Limb (tissue), 2 donors: ENCODE data around the gene HMOX1.
"Not testable (repeated sequence)": the region's sequence is repeated elsewhere in the genome, so short reads cannot be mapped to it uniquely, and the experiment has no call there.

Source experiments
- DNase-seq, 2 donors: peaks; one replicate each; pipeline ENCODE4 v3.0.0-alpha.2; 2016; ENCODE audit errors: extremely low spot score in 2 of 2

Gene HMOX1

DNA sequence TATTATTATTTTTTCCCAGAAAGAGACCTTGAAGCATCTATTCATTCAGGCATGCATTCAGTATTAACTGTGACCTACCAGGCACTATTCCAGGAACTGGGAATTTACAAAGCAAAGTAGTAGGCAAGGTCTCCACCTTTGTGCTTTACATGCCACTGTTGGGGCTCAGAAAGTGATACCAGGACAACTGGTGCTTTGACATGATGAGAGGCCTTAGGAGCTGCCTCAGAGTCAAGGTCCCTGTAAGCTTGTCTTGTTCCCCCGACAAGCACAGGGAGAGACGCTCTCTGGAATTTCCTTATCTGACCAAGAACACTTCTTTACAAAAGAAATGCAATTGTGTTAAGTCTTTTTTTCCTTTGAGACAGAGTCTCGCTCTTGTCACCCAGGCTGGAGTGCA lies 2.3 kb upstream of the HMOX1 start:
- no peak for DNase-seq

DNA sequence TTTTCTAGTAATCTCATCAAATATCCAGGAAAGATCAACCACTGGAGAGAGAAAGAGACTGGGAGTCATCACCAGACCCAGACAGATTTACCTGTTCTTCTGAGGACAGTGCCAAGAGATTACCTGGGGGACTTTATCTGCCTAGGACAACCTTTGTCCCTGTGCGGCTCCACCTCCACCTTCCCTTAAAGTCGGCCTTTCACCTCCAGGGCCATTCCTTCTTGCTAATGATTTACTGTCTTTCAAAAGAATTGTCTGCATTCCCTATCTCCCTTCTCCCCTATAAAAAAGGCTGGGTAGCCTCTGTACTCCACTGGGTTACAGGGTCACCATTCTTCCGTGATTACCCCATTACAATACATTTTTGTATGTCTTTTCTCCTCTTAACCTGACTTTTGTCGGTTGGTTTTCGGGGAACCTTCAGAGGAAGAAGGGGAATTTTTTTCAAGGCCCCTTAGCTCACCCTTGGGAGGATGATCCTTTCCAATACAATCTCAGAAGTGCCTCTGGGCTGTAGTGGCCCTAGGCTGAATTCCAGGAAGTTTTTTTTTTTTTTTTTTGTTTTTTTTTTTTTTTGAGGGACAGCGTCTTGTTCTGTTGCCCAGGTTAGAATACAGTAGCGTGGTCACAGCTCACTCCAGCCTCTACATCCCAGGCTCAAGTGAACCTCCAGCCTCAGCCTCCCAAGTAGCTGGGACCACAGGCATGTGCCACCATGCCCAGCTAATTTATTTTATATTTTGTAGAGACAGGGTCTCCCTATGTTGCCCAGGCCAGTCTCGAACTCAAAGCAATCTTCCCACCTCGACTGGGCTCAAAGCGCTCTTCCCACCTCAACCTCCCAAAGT lies 1.5 kb upstream of the HMOX1 start:
- no peak for DNase-seq

DNA sequence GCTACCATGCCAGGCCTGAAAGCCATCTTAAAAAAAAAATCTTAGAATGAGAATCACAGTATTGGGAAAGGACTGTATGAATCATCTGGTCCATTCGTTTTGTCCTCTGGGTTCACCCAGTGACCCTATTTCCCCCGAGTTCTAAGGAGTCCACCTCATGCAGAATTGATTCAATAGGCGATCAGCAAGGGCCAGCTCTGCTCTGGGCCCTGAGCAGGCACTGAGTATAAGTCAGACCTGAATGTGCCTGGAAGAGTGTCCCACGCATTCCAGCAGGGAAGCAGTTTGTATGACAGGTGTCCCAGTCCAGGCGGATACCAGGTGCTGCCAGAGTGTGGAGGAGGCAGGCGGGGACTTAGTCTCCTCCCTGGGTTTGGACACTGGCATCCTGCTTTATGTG lies 883 bp upstream of the HMOX1 start:
- DNase-seq: no peak

DNA sequence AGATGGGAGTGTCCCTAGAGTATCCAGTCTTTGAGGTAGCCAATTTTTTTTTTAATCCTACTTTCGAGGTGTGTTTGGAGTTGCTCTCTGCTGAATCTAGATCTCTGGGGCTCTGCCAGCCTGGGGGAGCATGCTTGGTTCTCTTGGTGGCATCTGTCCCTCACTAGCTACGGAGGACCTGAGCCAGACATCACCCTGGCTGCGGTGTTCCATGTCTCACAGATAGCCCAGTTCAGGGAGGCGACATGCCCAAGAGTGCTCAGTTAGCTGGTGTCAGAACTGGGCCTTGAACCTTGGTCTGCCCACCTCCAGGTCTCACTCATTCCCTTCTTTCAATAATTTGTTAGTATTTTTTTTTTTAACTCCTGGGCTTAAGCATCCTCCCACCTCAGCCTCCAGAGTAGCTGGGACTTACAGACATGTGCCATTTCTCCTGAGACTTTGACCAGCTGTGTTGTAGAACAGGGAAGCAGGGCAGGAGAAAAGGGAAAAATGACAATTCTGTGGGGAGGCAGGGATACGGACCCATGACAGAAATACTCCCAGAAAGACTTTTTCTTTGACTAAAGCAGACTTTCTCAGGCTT lies 621 bp downstream of the HMOX1 start:
- DNase-seq: no peak

DNA sequence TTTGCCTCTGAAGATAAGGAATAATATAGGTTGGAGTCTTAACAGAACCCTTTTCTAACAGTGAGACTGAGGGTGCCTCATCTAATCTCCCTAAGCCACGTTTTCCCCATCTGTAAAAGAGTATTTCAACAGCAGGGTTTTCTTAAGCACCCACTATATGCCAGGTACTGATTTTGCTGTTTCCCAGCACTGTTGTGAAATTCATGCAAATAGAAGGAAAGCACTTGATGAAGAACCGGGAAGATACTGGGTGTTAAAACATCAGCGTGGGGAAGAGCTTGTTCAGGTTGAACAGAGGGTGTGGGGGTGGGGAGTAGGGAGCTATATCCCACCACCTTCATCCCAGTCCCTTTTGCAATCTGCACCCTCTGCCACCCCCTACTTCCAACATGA lies 2.8 kb downstream of the HMOX1 start:
- DNase-seq: no peak

DNA sequence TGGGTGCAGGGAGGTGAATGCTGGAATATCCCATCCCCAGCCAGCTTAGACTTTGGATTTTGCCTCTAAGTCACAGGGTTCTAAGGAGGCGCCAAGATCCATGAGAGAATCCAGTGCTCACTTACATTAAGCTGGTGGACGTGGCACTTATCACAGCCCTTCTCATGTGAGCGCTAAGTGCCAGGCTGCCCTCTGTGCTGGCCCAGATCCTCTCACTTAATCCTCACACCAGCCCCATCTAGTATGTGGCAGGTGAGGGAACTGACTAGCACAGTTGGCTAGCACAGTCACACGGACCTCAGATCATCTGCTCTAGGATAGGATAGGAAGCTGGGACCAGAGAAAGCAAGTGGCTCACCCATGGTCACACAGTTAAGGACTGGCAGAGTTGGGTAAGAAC lies 3.6 kb downstream of the HMOX1 start:
- no peak for DNase-seq

DNA sequence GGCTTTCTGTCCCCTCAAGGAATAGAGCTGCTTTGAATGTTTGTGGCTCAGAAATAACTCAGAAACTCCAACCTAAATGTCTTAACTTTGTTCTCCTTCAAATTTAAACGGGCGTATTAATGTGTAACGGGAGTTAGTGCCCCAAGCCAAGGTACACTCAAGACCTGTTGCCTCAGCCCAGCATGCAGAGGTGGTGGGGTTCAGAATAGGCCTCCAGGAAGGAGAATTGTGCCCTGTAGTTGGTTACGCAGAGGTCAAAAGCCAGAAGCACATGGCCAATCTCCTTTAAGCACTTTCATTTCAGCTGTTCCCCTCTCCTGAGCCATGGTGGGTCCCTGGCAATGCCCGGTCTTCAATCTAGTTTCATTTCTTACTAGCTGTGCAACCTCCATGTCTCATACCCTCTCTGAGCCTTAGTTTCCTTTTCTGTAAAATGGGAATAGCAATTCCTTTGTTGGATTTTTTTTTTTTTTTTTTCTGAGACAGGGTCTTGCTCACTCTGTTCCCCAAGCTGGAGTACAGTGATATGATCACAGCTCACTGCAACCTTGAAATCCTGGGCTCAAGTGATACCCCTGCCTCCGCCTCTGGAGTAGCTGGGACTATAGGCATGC lies 4.2 kb downstream of the HMOX1 start:
- DNase-seq: no peak

DNA sequence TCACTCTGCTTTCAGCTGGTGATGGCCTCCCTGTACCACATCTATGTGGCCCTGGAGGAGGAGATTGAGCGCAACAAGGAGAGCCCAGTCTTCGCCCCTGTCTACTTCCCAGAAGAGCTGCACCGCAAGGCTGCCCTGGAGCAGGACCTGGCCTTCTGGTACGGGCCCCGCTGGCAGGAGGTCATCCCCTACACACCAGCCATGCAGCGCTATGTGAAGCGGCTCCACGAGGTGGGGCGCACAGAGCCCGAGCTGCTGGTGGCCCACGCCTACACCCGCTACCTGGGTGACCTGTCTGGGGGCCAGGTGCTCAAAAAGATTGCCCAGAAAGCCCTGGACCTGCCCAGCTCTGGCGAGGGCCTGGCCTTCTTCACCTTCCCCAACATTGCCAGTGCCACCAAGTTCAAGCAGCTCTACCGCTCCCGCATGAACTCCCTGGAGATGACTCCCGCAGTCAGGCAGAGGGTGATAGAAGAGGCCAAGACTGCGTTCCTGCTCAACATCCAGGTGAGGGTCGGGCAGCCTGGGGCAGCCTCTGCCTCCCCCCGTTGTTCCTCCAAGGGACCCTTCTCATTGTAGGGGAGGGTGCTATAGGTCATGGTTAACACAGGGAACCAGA lies 5.9 kb downstream of the HMOX1 start:
- no peak for DNase-seq

DNA sequence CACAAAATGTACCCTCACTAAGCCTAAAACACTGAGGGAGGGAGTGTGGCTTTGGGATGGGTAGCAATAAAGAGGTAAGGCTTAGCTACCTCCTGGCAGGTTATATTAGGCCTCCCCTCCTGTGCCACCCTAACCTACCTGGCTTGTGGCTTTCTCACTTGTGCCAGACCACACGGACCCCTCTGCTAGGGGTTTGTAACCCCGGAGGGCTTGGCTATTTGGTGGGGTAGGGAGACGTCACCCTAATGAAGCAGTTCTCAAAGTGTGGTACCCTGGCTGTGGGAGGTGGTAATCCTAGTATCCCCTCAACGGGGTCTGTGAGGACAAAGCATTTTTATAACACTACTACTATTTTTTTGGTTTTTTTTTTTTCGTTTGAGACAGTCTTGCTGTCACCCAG lies 10.0 kb downstream of the HMOX1 start:
- DNase-seq: no peak

DNA sequence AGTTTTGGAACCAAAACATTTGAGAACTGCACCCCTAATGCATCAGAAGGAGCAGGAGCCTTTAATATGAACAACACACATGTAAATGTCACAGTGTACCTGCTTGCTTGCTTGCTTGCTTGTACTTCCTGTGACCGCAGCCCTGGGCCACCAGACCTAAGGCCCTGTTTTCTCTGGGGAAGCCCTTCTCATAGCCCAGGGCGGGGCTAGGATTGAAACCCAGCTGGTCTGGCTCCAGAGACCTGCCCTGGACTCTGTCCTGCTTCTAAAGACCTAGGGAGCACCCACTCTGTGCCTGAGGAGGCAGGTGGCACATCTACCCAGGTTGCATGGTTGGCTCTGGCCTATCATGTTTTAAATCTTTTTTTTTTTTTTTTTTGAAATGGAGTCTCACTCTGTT lies 11.5 kb downstream of the HMOX1 start:
- no peak for DNase-seq

DNA sequence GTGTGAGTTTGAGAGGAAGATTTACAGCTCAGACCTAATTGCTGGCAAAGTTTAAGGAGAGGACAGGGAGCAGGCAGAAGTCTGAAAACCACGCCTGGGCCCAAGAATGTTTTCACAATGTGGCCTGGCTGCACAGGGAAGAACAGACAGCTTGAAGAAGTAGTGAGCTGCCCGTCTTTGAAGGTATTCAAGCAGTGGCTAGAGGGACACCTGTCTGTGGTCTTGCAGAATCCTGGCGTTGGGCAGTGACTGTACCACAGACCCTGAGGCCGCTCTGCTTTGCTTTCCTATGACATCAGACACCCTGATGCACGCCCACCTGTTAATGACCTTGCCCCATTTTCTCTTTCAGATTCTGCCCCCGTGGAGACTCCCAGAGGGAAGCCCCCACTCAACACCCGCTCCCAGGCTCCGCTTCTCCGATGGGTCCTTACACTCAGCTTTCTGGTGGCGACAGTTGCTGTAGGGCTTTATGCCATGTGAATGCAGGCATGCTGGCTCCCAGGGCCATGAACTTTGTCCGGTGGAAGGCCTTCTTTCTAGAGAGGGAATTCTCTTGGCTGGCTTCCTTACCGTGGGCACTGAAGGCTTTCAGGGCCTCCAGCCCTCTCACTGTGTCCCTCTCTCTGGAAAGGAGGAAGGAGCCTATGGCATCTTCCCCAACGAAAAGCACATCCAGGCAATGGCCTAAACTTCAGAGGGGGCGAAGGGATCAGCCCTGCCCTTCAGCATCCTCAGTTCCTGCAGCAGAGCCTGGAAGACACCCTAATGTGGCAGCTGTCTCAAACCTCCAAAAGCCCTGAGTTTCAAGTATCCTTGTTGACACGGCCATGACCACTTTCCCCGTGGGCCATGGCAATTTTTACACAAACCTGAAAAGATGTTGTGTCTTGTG lies 12.5 kb downstream of the HMOX1 start:
- no peak for DNase-seq

DNA sequence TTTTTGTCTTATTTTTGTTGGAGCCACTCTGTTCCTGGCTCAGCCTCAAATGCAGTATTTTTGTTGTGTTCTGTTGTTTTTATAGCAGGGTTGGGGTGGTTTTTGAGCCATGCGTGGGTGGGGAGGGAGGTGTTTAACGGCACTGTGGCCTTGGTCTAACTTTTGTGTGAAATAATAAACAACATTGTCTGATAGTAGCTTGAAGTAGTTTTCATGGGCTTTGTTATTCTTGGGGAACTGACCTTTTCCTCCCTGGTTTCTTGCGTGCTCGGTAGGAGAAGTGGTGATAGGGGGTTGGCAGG lies 13.1 kb downstream of the HMOX1 start:
- no peak for DNase-seq

DNA sequence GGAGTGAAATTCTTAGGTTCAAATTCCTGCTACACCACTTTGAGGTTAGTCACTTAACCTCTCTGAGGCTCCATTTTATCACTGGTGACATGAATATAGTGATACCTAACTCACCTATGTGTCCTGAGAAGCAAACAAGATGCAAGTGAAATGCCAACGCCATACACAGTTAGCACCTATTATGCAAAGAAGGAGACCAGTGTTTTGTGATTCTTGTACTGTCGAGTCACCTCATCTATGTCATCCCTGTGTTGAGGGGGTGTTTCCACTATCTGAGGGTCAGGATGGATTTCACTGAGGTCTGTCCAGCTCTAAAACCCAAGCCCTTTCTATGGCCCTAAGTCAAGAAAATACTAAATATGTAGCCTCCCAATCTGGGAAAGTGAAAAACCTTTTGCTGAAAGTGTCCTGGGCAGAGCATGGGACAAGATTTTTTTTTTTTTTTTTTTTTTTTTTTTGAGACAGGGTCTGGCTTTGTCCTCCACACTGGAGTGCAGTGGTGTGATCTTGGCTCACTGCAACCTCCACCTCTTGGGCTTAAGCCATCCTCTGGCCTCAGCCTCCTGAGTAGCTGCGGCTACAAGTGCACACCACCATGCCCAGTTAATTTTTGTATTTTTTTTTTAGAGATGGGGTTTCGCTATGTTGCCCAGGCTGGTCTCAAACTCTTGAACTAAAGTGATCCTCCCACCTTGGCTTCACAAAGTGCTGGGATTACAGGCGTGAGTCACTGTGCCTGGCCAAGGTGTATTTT lies 14.1 kb downstream of the HMOX1 start:
- DNase-seq: no peak

DNA sequence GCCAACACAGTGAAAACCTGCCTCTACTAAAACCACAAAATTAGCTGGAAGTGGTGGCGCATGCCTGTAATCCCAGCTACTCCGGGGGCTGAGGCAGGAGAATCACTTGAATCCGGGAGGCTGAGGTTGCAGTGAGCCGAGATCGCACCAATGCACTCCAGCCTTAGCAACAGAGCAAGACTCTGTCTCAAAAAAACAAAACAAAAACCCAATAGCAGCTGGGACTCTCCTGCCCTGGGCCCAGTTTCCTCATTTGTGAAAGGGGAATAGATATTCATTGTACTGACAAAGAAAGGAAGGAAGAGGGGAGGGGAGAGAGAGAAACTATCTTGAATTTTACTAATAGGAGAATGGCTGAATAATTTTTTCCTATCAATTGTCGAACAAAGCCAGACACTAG lies 15.7 kb downstream of the HMOX1 start:
- not testable (repeated sequence) for DNase-seq

DNA sequence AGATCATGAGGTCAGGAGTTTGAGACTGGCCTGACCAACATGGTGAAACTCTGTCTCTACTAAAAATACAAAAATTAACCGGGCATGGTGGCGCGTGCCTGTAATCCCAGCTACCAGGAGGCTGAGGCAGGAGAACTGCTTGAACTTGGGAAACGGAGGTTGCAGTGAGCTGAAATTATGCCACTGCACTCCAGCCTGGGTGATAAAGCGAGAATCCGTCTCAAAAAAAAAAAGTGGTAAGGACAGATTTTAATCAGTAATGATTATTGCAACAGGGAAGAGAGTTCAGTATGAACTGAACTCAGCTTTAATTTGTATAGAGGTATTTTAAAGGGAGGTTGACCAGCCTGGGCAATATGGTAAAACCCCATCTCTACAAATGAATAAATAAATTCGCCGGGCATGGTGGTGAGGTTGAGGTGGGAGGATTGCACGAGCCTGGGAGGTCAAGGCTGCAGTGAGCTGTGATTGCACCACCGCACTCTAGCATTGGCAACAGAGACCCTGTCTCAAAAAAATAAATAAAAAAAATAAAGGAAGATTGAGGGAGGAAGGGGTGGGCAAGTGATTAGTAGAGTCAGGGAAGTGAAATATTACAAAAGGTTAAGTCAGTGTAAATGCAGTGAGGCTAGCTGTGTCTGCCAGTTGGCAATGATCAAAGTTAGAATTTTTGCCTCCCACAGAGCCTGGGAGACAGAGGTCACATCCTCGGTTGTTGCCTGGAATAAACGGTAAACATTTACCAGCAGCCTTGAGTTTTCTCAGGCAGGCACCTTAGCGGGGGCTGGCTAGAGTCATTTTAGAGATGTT lies 16.4 kb downstream of the HMOX1 start:
- no peak for DNase-seq

DNA sequence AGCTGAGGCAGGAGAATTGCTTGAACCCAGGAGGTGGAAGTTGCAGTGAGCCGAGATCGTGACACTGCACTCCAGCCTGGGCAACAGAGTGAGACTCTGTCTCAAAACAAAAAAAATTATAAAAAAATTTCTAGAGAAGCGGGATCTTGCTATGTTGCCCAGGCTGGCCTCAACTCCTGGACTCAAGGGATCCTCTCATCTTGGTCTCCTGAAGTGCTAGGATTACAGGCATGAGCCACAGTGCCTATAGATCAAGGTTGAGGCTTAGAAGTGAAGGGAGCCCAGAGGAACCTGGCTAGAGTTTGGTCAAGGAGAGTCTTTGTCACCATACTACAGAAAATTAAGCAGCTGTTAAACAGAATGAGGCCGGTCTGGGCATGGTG lies 17.7 kb downstream of the HMOX1 start:
- no peak for DNase-seq

DNA sequence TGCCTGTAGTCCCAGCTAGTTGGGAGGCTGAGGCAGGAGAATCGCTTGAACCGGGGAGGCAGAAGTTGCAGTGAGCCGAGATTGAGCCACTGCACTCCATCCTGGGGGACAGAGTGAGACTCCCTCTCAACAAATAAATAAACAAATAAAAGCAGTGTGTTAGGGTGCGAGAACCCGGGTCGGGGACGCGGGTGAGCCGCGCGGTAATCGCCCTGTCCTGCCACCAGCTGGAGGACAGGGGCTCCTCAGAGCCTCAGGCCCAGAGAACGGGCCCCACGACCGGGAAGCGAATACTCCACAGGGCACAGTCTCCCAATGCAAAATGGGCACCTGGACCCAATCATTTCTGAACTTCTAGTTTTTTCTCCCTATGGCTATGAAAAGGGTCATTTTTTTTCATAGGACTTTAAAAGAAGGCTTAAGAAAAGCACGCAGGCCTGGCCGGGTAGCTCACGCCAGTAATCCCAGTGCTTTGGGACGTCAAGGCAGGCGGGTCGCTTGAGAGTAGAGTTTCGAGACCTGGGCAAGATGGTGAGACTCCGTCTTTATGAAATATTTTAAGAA lies 18.3 kb downstream of the HMOX1 start:
- no peak for DNase-seq

DNA sequence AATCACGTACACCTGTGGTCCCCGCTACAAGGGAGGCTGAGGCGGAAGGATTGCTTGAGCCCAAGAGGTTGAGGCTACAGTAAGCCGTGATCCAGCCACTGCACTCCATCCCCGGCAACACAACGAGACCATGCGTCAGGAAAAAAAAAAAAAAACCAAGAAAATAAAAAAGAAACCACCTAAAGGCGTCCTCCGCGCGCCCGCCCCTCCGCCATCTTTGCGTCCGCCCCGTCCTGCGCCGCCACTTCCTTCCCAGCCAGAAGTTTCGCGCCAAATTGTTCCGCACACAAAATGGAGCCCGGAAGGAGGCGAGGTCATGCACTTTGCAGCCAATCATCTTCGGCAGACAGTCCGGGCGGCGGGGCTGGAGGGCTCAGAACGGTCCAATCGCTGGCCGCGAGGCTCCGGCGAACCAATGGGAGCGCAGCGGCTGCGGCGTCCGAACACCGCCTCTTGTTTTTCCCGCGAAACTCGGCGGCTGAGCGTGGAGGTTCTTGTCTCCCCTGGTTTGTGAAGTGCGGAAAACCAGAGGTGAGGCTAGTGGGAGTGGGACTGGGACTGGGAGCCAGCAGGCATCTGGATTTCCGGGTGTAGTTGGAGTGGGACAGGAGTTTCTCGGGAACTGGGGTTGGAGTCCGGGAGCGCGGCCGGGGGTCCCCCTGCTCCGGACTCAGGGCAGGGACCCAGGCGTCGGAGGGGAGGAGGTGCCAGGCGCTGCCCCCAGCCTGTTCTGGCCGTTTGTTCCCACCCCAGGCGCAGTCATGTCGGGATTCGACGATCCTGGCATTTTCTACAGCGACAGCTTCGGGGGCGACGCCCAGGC lies 19.0 kb downstream of the HMOX1 start, which contains the start of gene MCM5:
MCM5 (plus strand) TSS at position 463 of the 823 bp plus-strand sequence; CDS start at position 762, 299 bp downstream.
- peak; percentile 96 to 99 for DNase-seq

DNA sequence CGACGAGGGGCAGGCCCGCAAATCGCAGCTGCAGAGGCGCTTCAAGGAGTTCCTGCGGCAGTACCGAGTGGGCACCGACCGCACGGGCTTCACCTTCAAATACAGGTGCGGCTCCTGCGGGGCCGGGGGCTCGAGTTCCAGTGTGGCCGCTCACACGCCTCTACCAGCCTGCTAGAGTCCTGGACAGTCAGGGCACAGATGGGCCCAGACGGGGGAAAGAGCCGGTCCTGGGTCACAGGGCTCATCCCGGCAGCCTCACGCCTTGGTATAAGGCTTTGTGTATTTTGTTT lies 19.6 kb downstream of the HMOX1 start:
- DNase-seq: no peak
